WTC11 (cell line): ENCODE results near the gene TSEN54. TPM values are rescaled to one million over a fixed set of nuclear protein-coding genes. Genes with fewer than 3 reads are reported as not detected.

Experiments used
- ATAC-seq: fragments of 200-7000 bp; cut with Tn5 transposase; 2 replicates; pipeline ENCODE4 v1.10.0; 2021; ENCODE audit warnings: mild to moderate bottlenecking, moderate library complexity
- CTCF ChIA-PET: fragments of 300-600 bp; sonication (Branson Sonifier 250); formaldehyde crosslinking; loops from one replicate; lab custom pipeline; 2021; ENCODE audit warnings: antibody characterized with exemption; lab: Charles Lee
- POLR2A ChIA-PET: fragments of 350-600 bp; sonication (Branson Sonifier 250); formaldehyde crosslinking; loops from one replicate; lab custom pipeline; 2021; ENCODE audit warnings: antibody characterized with exemption; lab: Charles Lee
- DNase-seq: peaks from one replicate; pipeline ENCODE4 v3.0.0; 2021; ENCODE audit warnings: low spot score
- H3K27ac Mint-ChIP-seq: 2 replicates; pipeline ENCODE4 v1.8.0; 2021; ENCODE audit warnings: mixed read lengths
- H3K27me3 Mint-ChIP-seq: 2 replicates; pipeline ENCODE4 v1.8.0; 2021; ENCODE audit warnings: low read depth, mild to moderate bottlenecking, moderate library complexity, mixed read lengths
- H3K36me3 Mint-ChIP-seq: 2 replicates; pipeline ENCODE4 v1.8.0; 2021; ENCODE audit warnings: mixed read lengths
- H3K4me1 Mint-ChIP-seq: 2 replicates; pipeline ENCODE4 v1.8.0; 2022; ENCODE audit warnings: mixed read lengths
- H3K4me3 Mint-ChIP-seq: 2 replicates; pipeline ENCODE4 v1.8.0; 2021; ENCODE audit warnings: mild to moderate bottlenecking, moderate library complexity, mixed read lengths
- H3K9me3 Mint-ChIP-seq: 2 replicates; pipeline ENCODE4 v1.8.0; 2021; ENCODE audit warnings: mixed read lengths
- ATF1 ChIP-seq: sonication (generic); formaldehyde crosslinking; IDR thresholded peaks from 2 replicates; pipeline ENCODE4 v1.8.1; 2023; ENCODE audit warnings: mild to moderate bottlenecking, moderate library complexity, missing genetic modification reagents
- CBFB ChIP-seq: sonication (generic); formaldehyde crosslinking; IDR thresholded peaks from 2 replicates; pipeline ENCODE4 v1.8.1; 2022; ENCODE audit warnings: mild to moderate bottlenecking, low read depth, missing genetic modification reagents
- CREM ChIP-seq: sonication (generic); formaldehyde crosslinking; IDR thresholded peaks from 2 replicates; pipeline ENCODE4 v1.8.1; 2022; ENCODE audit warnings: mild to moderate bottlenecking, missing genetic modification reagents, moderate library complexity
- FOXK1 ChIP-seq: sonication (generic); formaldehyde crosslinking; IDR thresholded peaks from 2 replicates; pipeline ENCODE4 v1.8.0; 2022; ENCODE audit warnings: mild to moderate bottlenecking, moderate library complexity, missing genetic modification reagents
- NFATC4 ChIP-seq: fragments of 250-450 bp; sonication (Bioruptor Pico); IDR thresholded peaks from 2 replicates; pipeline ENCODE4 v1.9.0; 2021; ENCODE audit warnings: mild to moderate bottlenecking
- NFYB ChIP-seq: sonication (generic); formaldehyde crosslinking; conservative IDR thresholded peaks from 2 replicates; pipeline ENCODE4 v1.8.0; 2022; ENCODE audit warnings: low read depth, missing genetic modification reagents
- NR1H2 ChIP-seq: sonication (generic); formaldehyde crosslinking; IDR thresholded peaks from 2 replicates; pipeline ENCODE4 v1.9.0; 2021; ENCODE audit warnings: mild to moderate bottlenecking, moderate library complexity, missing genetic modification reagents
- NR3C1 ChIP-seq: sonication (generic); formaldehyde crosslinking; conservative IDR thresholded peaks from 2 replicates; pipeline ENCODE4 v1.8.1; 2023; ENCODE audit warnings: low read depth, mild to moderate bottlenecking, missing genetic modification reagents
- TP53 ChIP-seq: sonication (generic); formaldehyde crosslinking; IDR thresholded peaks from 2 replicates; pipeline ENCODE4 v1.8.1; 2023; ENCODE audit warnings: mild to moderate bottlenecking, missing genetic modification reagents
- ZNF121 ChIP-seq: sonication (generic); formaldehyde crosslinking; IDR thresholded peaks from 2 replicates; pipeline ENCODE4 v1.8.0; 2023; ENCODE audit warnings: missing genetic modification reagents
- ZNF232 ChIP-seq: sonication (generic); formaldehyde crosslinking; IDR thresholded peaks from 2 replicates; pipeline ENCODE4 v1.8.0; 2022; ENCODE audit warnings: mild to moderate bottlenecking, missing genetic modification reagents
- ZNF263 ChIP-seq: sonication (generic); formaldehyde crosslinking; IDR thresholded peaks from 2 replicates; pipeline ENCODE4 v1.8.1; 2022; ENCODE audit warnings: low read depth, mild to moderate bottlenecking, moderate library complexity, missing genetic modification reagents
- ZNF396 ChIP-seq: fragments of 250-450 bp; sonication (Bioruptor Pico); IDR thresholded peaks from 2 replicates; pipeline ENCODE4 v1.8.0; 2021; ENCODE audit warnings: mild to moderate bottlenecking, moderate library complexity, borderline replicate concordance
- ZNF423 ChIP-seq: fragments of 250-450 bp; sonication (Bioruptor Pico); IDR thresholded peaks from 2 replicates; pipeline ENCODE4 v2.1.2; 2022; ENCODE audit warnings: mild to moderate bottlenecking, moderate library complexity
- ZNF671 ChIP-seq: fragments of 250-450 bp; sonication (Bioruptor Pico); IDR thresholded peaks from 2 replicates; pipeline ENCODE4 v1.8.0; 2021; ENCODE audit warnings: mild to moderate bottlenecking
- total RNA-seq: library from RNA; stranded (reverse); gene quantifications from 3 replicates; pipeline ENCODE4 v1.2.3, GENCODE V29; 2021
- TF ChIP-seq, protein P1 (sequence below): sonication (generic); formaldehyde crosslinking; IDR thresholded peaks from 2 replicates; pipeline ENCODE4 v1.8.0; 2022; ENCODE audit warnings: mild to moderate bottlenecking, missing genetic modification reagents
- TF ChIP-seq, protein P2 (sequence below): fragments of 250-450 bp; sonication (Bioruptor Pico); IDR thresholded peaks from 2 replicates; pipeline ENCODE4 v1.8.0; 2021; ENCODE audit warnings: mild to moderate bottlenecking
- TF ChIP-seq, protein P3 (sequence below): sonication (generic); formaldehyde crosslinking; IDR thresholded peaks from 2 replicates; pipeline ENCODE4 v1.8.1; 2023; ENCODE audit warnings: mild to moderate bottlenecking, missing genetic modification reagents, moderate library complexity
- TF ChIP-seq, protein P4 (sequence below): sonication (generic); formaldehyde crosslinking; IDR thresholded peaks from 2 replicates; pipeline ENCODE4 v1.8.1; 2023; ENCODE audit warnings: mild to moderate bottlenecking, missing genetic modification reagents
- TF ChIP-seq, protein P5 (sequence below): sonication (generic); formaldehyde crosslinking; IDR thresholded peaks from 2 replicates; pipeline ENCODE4 v1.8.1; 2023; ENCODE audit warnings: mild to moderate bottlenecking, missing genetic modification reagents, moderate library complexity
- TF ChIP-seq, protein P6 (sequence below): sonication (generic); formaldehyde crosslinking; IDR thresholded peaks from 2 replicates; pipeline ENCODE4 v1.8.0; 2022; ENCODE audit warnings: missing genetic modification reagents

The TSEN54 gene
- total RNA-seq, 1 experiment from 2014 or later = 53.4 TPM

DNA sequence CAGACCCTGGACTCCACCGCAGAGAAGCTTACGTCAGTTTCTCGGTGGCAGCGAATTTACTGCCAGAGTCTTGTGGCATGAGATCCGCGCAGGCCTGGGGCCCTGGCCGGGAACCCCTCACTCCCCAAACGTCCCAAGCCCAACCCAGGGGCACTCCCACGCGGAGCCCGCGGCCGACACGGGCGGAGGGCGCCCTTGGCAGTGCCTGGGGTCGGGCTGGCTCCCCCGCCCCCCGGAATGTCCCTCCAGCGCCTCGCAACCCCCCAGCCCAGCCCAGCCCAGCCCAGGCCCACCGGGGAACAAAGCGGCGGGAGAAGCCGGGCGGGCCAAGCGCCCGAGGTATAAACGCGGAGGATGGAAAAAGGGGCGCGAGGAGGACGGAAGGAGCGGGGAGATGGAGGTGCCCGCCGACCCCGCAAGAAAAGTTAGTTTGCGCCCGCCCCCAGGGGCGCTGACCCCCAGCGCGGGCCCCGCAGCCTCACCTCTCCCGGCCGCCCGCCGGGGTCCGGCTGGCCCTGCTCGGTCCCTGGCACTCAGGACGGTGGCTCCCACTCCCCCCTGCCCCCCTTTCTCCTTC lies 1.3 kb upstream of the TSEN54 start (continued):
- TF ChIP-seq ZNF671 (CRISPR knock-in tag) = no peak

DNA sequence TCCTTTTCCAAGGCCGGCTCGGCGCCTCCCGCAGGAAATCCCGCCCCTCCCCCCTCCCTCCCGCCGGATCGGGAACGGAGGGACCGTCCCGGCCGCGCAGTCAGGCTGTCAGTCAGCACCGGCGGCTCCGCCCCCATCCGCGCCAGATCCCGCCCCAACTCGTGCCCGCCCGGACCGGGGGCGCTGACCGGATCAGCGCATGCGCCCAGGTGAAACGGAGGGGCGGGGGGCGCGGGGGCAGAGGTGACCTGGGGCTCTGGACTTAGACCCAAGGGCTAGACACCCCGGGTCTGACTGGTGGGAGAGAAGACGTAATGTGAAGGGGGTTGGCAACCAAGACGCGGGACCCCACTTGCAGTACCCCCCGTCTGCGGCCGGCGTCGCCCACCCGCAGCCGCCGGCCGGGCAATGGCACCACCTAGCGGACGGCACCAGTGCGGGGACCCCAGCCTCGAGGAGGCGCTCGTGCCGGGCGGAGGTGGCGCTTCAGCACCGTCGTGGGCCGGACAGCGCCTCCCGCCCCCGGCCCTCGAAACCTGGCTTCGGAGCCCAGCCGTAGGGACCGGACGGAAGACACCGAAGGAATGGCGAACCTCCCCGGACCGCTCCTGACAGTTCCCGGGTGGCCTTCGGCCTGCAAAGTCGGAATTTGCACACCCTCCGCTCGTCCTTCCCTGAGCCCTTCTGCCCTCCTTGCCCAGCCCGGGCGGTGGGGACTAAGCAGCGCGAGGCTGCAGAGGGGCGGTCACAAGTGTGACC lies 653 bp upstream of the TSEN54 start, which contains the start of gene CASKIN2:
Gene CASKIN2 (minus strand): TSS at position 42 of the 759 bp plus-strand sequence. CDS start 1,733 bp downstream, outside the sequence.
- H3K27ac Mint-ChIP-seq = no peak within 1 kb of the TSS
- TF ChIP-seq NFYB (CRISPR knock-in tag) = peak; percentile 46; the same call in 1 of the 2 replicates
- TF ChIP-seq ZNF232 = peak; percentile 92
- peak; percentile 82; the same call in 1 of the 2 replicates for TF ChIP-seq NR1H2 (CRISPR knock-in tag)
- TF ChIP-seq, protein P1, sequence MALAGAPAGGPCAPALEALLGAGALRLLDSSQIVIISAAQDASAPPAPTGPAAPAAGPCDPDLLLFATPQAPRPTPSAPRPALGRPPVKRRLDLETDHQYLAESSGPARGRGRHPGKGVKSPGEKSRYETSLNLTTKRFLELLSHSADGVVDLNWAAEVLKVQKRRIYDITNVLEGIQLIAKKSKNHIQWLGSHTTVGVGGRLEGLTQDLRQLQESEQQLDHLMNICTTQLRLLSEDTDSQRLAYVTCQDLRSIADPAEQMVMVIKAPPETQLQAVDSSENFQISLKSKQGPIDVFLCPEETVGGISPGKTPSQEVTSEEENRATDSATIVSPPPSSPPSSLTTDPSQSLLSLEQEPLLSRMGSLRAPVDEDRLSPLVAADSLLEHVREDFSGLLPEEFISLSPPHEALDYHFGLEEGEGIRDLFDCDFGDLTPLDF (CRISPR knock-in tag) = 0 out of 2 replicates have a peak, but pooled peaks have one; percentile 51
- TF ChIP-seq, protein P2, sequence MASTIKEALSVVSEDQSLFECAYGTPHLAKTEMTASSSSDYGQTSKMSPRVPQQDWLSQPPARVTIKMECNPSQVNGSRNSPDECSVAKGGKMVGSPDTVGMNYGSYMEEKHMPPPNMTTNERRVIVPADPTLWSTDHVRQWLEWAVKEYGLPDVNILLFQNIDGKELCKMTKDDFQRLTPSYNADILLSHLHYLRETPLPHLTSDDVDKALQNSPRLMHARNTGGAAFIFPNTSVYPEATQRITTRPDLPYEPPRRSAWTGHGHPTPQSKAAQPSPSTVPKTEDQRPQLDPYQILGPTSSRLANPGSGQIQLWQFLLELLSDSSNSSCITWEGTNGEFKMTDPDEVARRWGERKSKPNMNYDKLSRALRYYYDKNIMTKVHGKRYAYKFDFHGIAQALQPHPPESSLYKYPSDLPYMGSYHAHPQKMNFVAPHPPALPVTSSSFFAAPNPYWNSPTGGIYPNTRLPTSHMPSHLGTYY = no peak
- peak; percentile 90 for TF ChIP-seq FOXK1 (CRISPR knock-in tag)
- no peak for TF ChIP-seq NR3C1 (CRISPR knock-in tag)
- TF ChIP-seq CBFB = no peak
- no peak for TF ChIP-seq NFATC4 (CRISPR knock-in tag)
- TF ChIP-seq TP53 (CRISPR knock-in tag) = peak; percentile 87; the same call in 1 of the 2 replicates
- no peak for TF ChIP-seq ZNF423 (CRISPR knock-in tag)
- no peak for TF ChIP-seq CREM (CRISPR knock-in tag)
- TF ChIP-seq, protein P3, sequence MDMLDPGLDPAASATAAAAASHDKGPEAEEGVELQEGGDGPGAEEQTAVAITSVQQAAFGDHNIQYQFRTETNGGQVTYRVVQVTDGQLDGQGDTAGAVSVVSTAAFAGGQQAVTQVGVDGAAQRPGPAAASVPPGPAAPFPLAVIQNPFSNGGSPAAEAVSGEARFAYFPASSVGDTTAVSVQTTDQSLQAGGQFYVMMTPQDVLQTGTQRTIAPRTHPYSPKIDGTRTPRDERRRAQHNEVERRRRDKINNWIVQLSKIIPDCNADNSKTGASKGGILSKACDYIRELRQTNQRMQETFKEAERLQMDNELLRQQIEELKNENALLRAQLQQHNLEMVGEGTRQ (CRISPR knock-in tag) = peak; percentile 7; the same call in 1 of the 2 replicates
- TF ChIP-seq, protein P4, sequence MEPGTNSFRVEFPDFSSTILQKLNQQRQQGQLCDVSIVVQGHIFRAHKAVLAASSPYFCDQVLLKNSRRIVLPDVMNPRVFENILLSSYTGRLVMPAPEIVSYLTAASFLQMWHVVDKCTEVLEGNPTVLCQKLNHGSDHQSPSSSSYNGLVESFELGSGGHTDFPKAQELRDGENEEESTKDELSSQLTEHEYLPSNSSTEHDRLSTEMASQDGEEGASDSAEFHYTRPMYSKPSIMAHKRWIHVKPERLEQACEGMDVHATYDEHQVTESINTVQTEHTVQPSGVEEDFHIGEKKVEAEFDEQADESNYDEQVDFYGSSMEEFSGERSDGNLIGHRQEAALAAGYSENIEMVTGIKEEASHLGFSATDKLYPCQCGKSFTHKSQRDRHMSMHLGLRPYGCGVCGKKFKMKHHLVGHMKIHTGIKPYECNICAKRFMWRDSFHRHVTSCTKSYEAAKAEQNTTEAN (CRISPR knock-in tag) = peak; percentile 93
- TF ChIP-seq ZNF396 (CRISPR knock-in tag) = no peak
- TF ChIP-seq, protein P5, sequence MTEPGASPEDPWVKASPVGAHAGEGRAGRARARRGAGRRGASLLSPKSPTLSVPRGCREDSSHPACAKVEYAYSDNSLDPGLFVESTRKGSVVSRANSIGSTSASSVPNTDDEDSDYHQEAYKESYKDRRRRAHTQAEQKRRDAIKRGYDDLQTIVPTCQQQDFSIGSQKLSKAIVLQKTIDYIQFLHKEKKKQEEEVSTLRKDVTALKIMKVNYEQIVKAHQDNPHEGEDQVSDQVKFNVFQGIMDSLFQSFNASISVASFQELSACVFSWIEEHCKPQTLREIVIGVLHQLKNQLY (CRISPR knock-in tag) = peak; percentile 95; the same call in 1 of the 2 replicates
- no peak for TF ChIP-seq ZNF263 (CRISPR knock-in tag)
- no peak for TF ChIP-seq ZNF121
- TF ChIP-seq, protein P6, sequence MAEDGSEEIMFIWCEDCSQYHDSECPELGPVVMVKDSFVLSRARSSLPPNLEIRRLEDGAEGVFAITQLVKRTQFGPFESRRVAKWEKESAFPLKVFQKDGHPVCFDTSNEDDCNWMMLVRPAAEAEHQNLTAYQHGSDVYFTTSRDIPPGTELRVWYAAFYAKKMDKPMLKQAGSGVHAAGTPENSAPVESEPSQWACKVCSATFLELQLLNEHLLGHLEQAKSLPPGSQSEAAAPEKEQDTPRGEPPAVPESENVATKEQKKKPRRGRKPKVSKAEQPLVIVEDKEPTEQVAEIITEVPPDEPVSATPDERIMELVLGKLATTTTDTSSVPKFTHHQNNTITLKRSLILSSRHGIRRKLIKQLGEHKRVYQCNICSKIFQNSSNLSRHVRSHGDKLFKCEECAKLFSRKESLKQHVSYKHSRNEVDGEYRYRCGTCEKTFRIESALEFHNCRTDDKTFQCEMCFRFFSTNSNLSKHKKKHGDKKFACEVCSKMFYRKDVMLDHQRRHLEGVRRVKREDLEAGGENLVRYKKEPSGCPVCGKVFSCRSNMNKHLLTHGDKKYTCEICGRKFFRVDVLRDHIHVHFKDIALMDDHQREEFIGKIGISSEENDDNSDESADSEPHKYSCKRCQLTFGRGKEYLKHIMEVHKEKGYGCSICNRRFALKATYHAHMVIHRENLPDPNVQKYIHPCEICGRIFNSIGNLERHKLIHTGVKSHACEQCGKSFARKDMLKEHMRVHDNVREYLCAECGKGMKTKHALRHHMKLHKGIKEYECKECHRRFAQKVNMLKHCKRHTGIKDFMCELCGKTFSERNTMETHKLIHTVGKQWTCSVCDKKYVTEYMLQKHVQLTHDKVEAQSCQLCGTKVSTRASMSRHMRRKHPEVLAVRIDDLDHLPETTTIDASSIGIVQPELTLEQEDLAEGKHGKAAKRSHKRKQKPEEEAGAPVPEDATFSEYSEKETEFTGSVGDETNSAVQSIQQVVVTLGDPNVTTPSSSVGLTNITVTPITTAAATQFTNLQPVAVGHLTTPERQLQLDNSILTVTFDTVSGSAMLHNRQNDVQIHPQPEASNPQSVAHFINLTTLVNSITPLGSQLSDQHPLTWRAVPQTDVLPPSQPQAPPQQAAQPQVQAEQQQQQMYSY (CRISPR knock-in tag) = peak; percentile 91
- no peak for TF ChIP-seq ATF1 (CRISPR knock-in tag)

More for the DNA sequence above, 653 bp upstream of the TSEN54 start, which contains the start of gene CASKIN2:
- Mint-ChIP-seq H3K36me3 (peaks cover 25% of the 10 kb centered on the region), H3K4me1 (peaks cover 20% of the 10 kb centered on the region), H3K9me3 (no peaks in the 10 kb centered on the region), H3K4me3 (peak within 1 kb of the TSS; percentile 80), H3K27me3 (no peaks in the 10 kb centered on the region)
- POLR2A ChIA-PET = interaction anchor here (1.1 to 1.4 kb wide), 2 partner anchors 9 to 34 kb away, joined by 3 to 5 read pairs; partner anchors contain the start of gene LLGL2
- ATAC-seq (peak; percentile 76), DNase-seq (peak; percentile 98)
- CTCF ChIA-PET = interaction anchor here (0.8 to 2.2 kb wide), 25 partner anchors 10 to 275 kb away, joined by 3 to 65 read pairs (median 6); partner anchors contain the start of genes GALK1, GGA3, LLGL2 and MIF4GD
